Gastroesophageal sphincter (tissue), 3 donors: ENCODE measurements around the gene RAB3D.

Experiments
- CTCF ChIP-seq, 4 experiments: fragments of 200-600 bp in 2 of 4; fragments of 450-650 bp in 2 of 4; sonication (generic) in 1 of 4; IDR thresholded peaks; one replicate each; pipeline ENCODE4 v1.5.1; 2017 to 2019; ENCODE audit warnings: antibody characterized with exemption in 4 of 4, mild to moderate bottlenecking in 2 of 4, moderate library complexity in 2 of 4
- POLR2A ChIP-seq, 2 donors: fragments of 450-650 bp; IDR thresholded peaks; one replicate each; pipeline ENCODE4 v1.6.1; 2017; ENCODE audit warnings: antibody characterized with exemption in 2 of 2, mild to moderate bottlenecking in 2 of 2, moderate library complexity in 1 of 2
- POLR2AphosphoS5 ChIP-seq: sonication (generic); formaldehyde crosslinking; IDR thresholded peaks from one replicate; pipeline ENCODE4 v1.6.1; 2017; ENCODE audit warnings: antibody characterized with exemption

- TF ChIP-seq CTCF (IDR thresholded peaks at IDR 0.05), result no peak
- no peak for TF ChIP-seq POLR2AphosphoS5
- no peak for TF ChIP-seq POLR2A (IDR thresholded peaks at IDR 0.05)
Observed at GRCh38 chr19:11361037-11361770, 21.7 kb upstream of the RAB3D start.
